Medulla oblongata (tissue), 1 donor: ENCODE data around the gene COG3.

Source experiments
- DNase-seq: peaks from one replicate; pipeline ENCODE4 v3.0.0-alpha.2; 2015; ENCODE audit errors: extremely low spot score

COG3 gene

GRCh38 chr13:45446181-45446580 is 18.6 kb upstream of the COG3 start:
- DNase-seq = no peak

GRCh38 chr13:45447050-45447661 is 17.6 kb upstream of the COG3 start:
- DNase-seq = no peak

GRCh38 chr13:45448965-45449559 is 15.7 kb upstream of the COG3 start:
- DNase-seq = no peak

GRCh38 chr13:45451282-45451681 is 13.5 kb upstream of the COG3 start:
- no peak for DNase-seq

GRCh38 chr13:45454204-45454603 is 10.5 kb upstream of the COG3 start:
- DNase-seq = no peak

- no peak for DNase-seq
Observed at GRCh38 chr13:45456196-45456972, 8.4 kb upstream of the COG3 start.

GRCh38 chr13:45464141-45464686 is 525 bp upstream of the COG3 start:
- no peak for DNase-seq

- DNase-seq = no peak
Observed at GRCh38 chr13:45466359-45466758, 1.6 kb downstream of the COG3 start.

- no peak for DNase-seq
Observed at GRCh38 chr13:45468635-45469034, 3.9 kb downstream of the COG3 start.

- DNase-seq = no peak
Observed at GRCh38 chr13:45472171-45472705, 7.5 kb downstream of the COG3 start.

- DNase-seq = no peak
Observed at GRCh38 chr13:45473627-45474026, 8.9 kb downstream of the COG3 start.

- DNase-seq = no peak
Observed at GRCh38 chr13:45474584-45475454, 10.1 kb downstream of the COG3 start.

GRCh38 chr13:45479661-45480060 is 14.9 kb downstream of the COG3 start:
- DNase-seq = no peak

- DNase-seq = no peak
Observed at GRCh38 chr13:45481688-45482087, 16.9 kb downstream of the COG3 start.

- no peak for DNase-seq
Observed at GRCh38 chr13:45482571-45483173, 17.9 kb downstream of the COG3 start.

GRCh38 chr13:45487604-45488003 is 22.9 kb downstream of the COG3 start:
- DNase-seq = no peak

GRCh38 chr13:45490068-45490467 is 25.3 kb downstream of the COG3 start:
- DNase-seq = no peak

- DNase-seq = no peak
Observed at GRCh38 chr13:45492538-45492937, 27.8 kb downstream of the COG3 start.

- DNase-seq = no peak
Observed at GRCh38 chr13:45496942-45497341, 32.2 kb downstream of the COG3 start.

GRCh38 chr13:45500492-45501174 is 35.9 kb downstream of the COG3 start:
- DNase-seq = peak; percentile 27

- DNase-seq = no peak
Observed at GRCh38 chr13:45501175-45501526, 36.4 kb downstream of the COG3 start.
